Mesodermal cell (in vitro differentiated cells): ENCODE data around the gene TRIM4.

Source experiments
- H3K27ac ChIP-seq: 2 replicates; pipeline ENCODE4 v1.7.0; 2013; ENCODE audit warnings: mild to moderate bottlenecking, low read depth, low read length, moderate library complexity; ENCODE audit not compliant: severe bottlenecking
- H3K36me3 ChIP-seq: 2 replicates; pipeline ENCODE4 v1.7.1; 2013; ENCODE audit warnings: mild to moderate bottlenecking, low read length, moderate library complexity; ENCODE audit not compliant: control insufficient read depth, insufficient read depth
- H3K4me1 ChIP-seq: one replicate; pipeline ENCODE4 v1.7.1; 2013; ENCODE audit warnings: mild to moderate bottlenecking, low read length; ENCODE audit not compliant: insufficient read depth, control insufficient read depth, poor library complexity, severe bottlenecking
- H3K4me3 ChIP-seq: 2 replicates; pipeline ENCODE4 v1.7.0; 2013; ENCODE audit warnings: low read length, control low read depth, mild to moderate bottlenecking; ENCODE audit not compliant: insufficient read depth, poor library complexity, severe bottlenecking; ENCODE audit errors: extremely low read depth
- H3K9me3 ChIP-seq: 2 replicates; pipeline ENCODE4 v1.7.1; 2013; ENCODE audit warnings: mild to moderate bottlenecking, low read length, moderate library complexity; ENCODE audit not compliant: control insufficient read depth
- WGBS, 2 experiments: methylation state at CpG; one replicate each; pipeline ENCODE4 v1.1.5; 2013; ENCODE audit warnings: missing lambda C conversion rate in 2 of 2; ENCODE audit not compliant: insufficient coverage in 2 of 2; 5-methylcytosine and 5-hydroxymethylcytosine counted together

TRIM4 gene

GRCh38 chr7:99843808-99844207 lies 75.5 kb downstream of the TRIM4 start:
- no peaks in the 10 kb centered on the region for H3K4me1 ChIP-seq
- no peak overlapping the region for H3K27ac ChIP-seq
- H3K36me3 ChIP-seq = no peaks in the 10 kb centered on the region
- no peaks in the 10 kb centered on the region for H3K9me3 ChIP-seq
- WGBS, 2 experiments = 93% methylated on average over 3 of the region's 4 CpGs
- no peak overlapping the region for H3K4me3 ChIP-seq

- no peak overlapping the region for H3K27ac ChIP-seq
- WGBS, 2 experiments = no CpG with 5 or more reads among the region's 2 CpGs
- no peaks in the 10 kb centered on the region for H3K36me3 ChIP-seq
- no peaks in the 10 kb centered on the region for H3K4me1 ChIP-seq
- no peaks in the 10 kb centered on the region for H3K9me3 ChIP-seq
- H3K4me3 ChIP-seq = no peak overlapping the region
Measured at GRCh38 chr7:99842926-99843325, 76.4 kb downstream of the TRIM4 start.
